CD14-positive monocyte (primary cell): ENCODE data around the gene RHO. TPM values are rescaled to one million over a fixed set of nuclear protein-coding genes. Genes with fewer than 3 reads are reported as not detected.
"Not testable (repeated sequence)": the region's sequence is repeated elsewhere in the genome, so short reads cannot be mapped to it uniquely, and the experiment has no call there.

Experiments used
- DNase-seq, 3 donors: peaks; one replicate each; pipeline ENCODE4 v3.0.0-alpha.2; 2011 to 2022
- H2AFZ ChIP-seq: 2 replicates; pipeline ENCODE4 v1.6.0; 2012; ENCODE audit warnings: mild to moderate bottlenecking, low read depth, low read length, inconsistent platforms; ENCODE audit not compliant: insufficient read depth, poor library complexity, severe bottlenecking
- H3K27ac ChIP-seq, 2 donors: 1 replicate in 1 of 2; 2 replicates in 1 of 2; pipeline ENCODE4 v1.5.1; 2012 to 2013; ENCODE audit warnings: low read length in 2 of 2, control low read depth in 1 of 2, inconsistent platforms in 1 of 2, low read depth in 1 of 2, mild to moderate bottlenecking in 1 of 2
- H3K27me3 ChIP-seq, 2 donors: one replicate each; pipeline versions ENCODE4 v1.6.0 to v1.6.1; 2011 to 2013; ENCODE audit warnings: low read length in 2 of 2; ENCODE audit not compliant: control insufficient read depth in 2 of 2, insufficient read depth in 2 of 2
- H3K36me3 ChIP-seq, 2 donors: replicated peaks in 1 of 2; 1 replicate in 1 of 2; 2 replicates in 1 of 2; pipeline versions ENCODE4 v1.5.1 to v1.6.1; 2012 to 2013; ENCODE audit warnings: low read length in 2 of 2, control low read depth in 1 of 2, inconsistent platforms in 1 of 2, mild to moderate bottlenecking in 1 of 2; ENCODE audit not compliant: insufficient read depth in 2 of 2, control insufficient read depth in 1 of 2
- H3K4me1 ChIP-seq, 2 donors: 1 replicate in 1 of 2; 2 replicates in 1 of 2; pipeline versions ENCODE4 v1.5.1 to v1.6.1; 2012 to 2013; ENCODE audit warnings: low read length in 2 of 2, control low read depth in 1 of 2, inconsistent platforms in 1 of 2, mild to moderate bottlenecking in 1 of 2, moderate library complexity in 1 of 2; ENCODE audit not compliant: insufficient read depth in 2 of 2, control insufficient read depth in 1 of 2
- H3K4me2 ChIP-seq: replicated peaks from 2 replicates; pipeline ENCODE3; 2012; ENCODE audit warnings: low read length, moderate library complexity, mild to moderate bottlenecking; ENCODE audit not compliant: poor library complexity, severe bottlenecking; ENCODE audit errors: extremely low read depth
- H3K4me3 ChIP-seq, 3 experiments: fragments of 200-600 bp in 1 of 3; sonication (generic) in 1 of 3; replicated peaks in 1 of 3; 1 replicate in 2 of 3; 2 replicates in 1 of 3; pipeline ENCODE4 v1.5.1; 2011 to 2013; ENCODE audit warnings: low read length in 3 of 3, mild to moderate bottlenecking in 3 of 3, control low read depth in 2 of 3, low read depth in 2 of 3, inconsistent platforms in 1 of 3, moderate library complexity in 1 of 3
- H3K79me2 ChIP-seq: 2 replicates; pipeline ENCODE4 v1.6.0; 2012; ENCODE audit warnings: mild to moderate bottlenecking, control low read depth, inconsistent platforms, low read length, moderate library complexity; ENCODE audit not compliant: insufficient read depth
- H3K9ac ChIP-seq: 2 replicates; pipeline ENCODE4 v1.6.0; 2017; ENCODE audit warnings: low read length, mild to moderate bottlenecking; ENCODE audit not compliant: insufficient read depth, poor library complexity, severe bottlenecking
- H3K9me3 ChIP-seq, 2 donors: replicated peaks in 1 of 2; 1 replicate in 1 of 2; 2 replicates in 1 of 2; pipeline versions ENCODE4 v1.5.1 to v1.6.1; 2012 to 2013; ENCODE audit warnings: low read length in 2 of 2, control low read depth in 1 of 2; ENCODE audit not compliant: control insufficient read depth in 1 of 2, insufficient read depth in 1 of 2
- H4K20me1 ChIP-seq: 2 replicates; pipeline ENCODE4 v1.6.0; 2012; ENCODE audit warnings: mild to moderate bottlenecking, low read length, control low read depth, moderate library complexity; ENCODE audit not compliant: insufficient read depth
- H3K27ac Mint-ChIP-seq, 7 donors: one replicate each; pipeline ENCODE4 v1.8.0; 2020; ENCODE audit warnings: mild to moderate bottlenecking in 7 of 7, mixed read lengths in 7 of 7, moderate library complexity in 6 of 7, inconsistent platforms in 2 of 7
- H3K27me3 Mint-ChIP-seq, 3 donors: one replicate each; pipeline ENCODE4 v1.8.0; 2021 to 2022; ENCODE audit warnings: low read depth in 3 of 3, mild to moderate bottlenecking in 3 of 3, mixed read lengths in 3 of 3, moderate library complexity in 3 of 3, inconsistent platforms in 1 of 3
- H3K36me3 Mint-ChIP-seq, 2 donors: one replicate each; pipeline ENCODE4 v1.8.0; 2020; ENCODE audit warnings: mixed read lengths in 2 of 2, inconsistent platforms in 1 of 2, mild to moderate bottlenecking in 1 of 2
- H3K4me1 Mint-ChIP-seq: one replicate; pipeline ENCODE4 v1.8.0; 2020; ENCODE audit warnings: mild to moderate bottlenecking, mixed read lengths
- H3K4me3 Mint-ChIP-seq, 2 donors: one replicate each; pipeline ENCODE4 v1.8.0; 2020; ENCODE audit warnings: mild to moderate bottlenecking in 2 of 2, mixed read lengths in 2 of 2, moderate library complexity in 1 of 2
- H3K9me3 Mint-ChIP-seq, 7 donors: one replicate each; pipeline ENCODE4 v1.8.0; 2020 to 2022; ENCODE audit warnings: mixed read lengths in 7 of 7, mild to moderate bottlenecking in 6 of 7, moderate library complexity in 6 of 7, inconsistent platforms in 2 of 7
- WGBS: methylation state at CpG from one replicate; pipeline ENCODE4 v1.1.5; 2013; ENCODE audit warnings: missing lambda C conversion rate; ENCODE audit not compliant: insufficient coverage; 5-methylcytosine and 5-hydroxymethylcytosine counted together
- intact Hi-C, 2 donors: fragments of 100-400 bp; cut with micrococcal nuclease; formaldehyde crosslinking; loops; one replicate each; pipeline versions ENCODE4 v1.15.0 to v1.15.1; 2023
- polyA plus RNA-seq, 3 donors: library from polyadenylated mRNA; depleted of rRNA in 1 of 3; unstranded in 2 of 3; stranded (reverse) in 1 of 3; fragments of 300-500 nt in 2 of 3; fragments of >200 nt in 1 of 3; fragmentation: Illumina TruSeq in 2 of 3; gene quantifications; 1 replicate in 2 of 3; 2 replicates in 1 of 3; pipeline ENCODE4 v1.2.3, GENCODE V29; 2012 to 2021
- TF ChIP-seq, protein P1 (sequence below): fragments of 200-600 bp; IDR thresholded peaks from one replicate; pipeline ENCODE4 v1.8.0; 2022; ENCODE audit warnings: antibody characterized with exemption, mild to moderate bottlenecking

Gene RHO
- polyA plus RNA-seq, 3 donors: 0.03 TPM; not detected in 2

DNA sequence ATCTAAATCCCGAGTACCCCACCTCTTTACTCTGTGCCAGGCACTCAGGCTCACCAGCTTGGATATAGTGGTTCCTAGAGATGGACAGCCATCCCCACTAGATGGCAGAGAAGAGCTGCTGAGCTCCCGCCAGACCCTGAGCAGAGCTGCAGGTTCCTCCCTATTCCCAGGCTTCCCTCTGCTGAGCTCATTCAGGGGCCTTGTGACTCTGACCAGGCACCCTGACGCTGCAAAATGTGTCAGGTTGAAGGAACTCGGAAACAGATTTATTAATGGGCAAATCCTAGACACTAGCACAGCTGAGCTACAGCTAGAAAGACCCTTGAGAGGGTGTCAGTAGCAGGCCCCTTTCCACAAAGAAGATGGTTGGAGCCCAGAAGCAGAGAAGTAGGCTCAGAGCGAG lies 38.2 kb upstream of the RHO start:
- Histone ChIP-seq H4K20me1 (no peaks in the 10 kb centered on the region), H3K27me3 (no peaks in the 10 kb centered on the region), H3K4me2 (no peak overlapping the region), H3K79me2 (no peaks in the 10 kb centered on the region), H3K4me3 (no peak overlapping the region), H3K4me1 (peaks cover 52 to 57% of the 10 kb centered on the region in 2 donors), H3K36me3 (peaks cover 3 to 35% of the 10 kb centered on the region in 2 donors), H3K9me3 (no peaks in the 10 kb centered on the region), H3K27ac (peak overlapping the region; percentile 89), H3K9ac (peak overlapping the region; percentile 12), H2AFZ (peak overlapping the region; percentile 41)
- DNase-seq: peak; percentile 94 to 98 (median 96)
- WGBS: 20% methylated on average over 4 of the region's 5 CpGs
- TF ChIP-seq, protein P1, sequence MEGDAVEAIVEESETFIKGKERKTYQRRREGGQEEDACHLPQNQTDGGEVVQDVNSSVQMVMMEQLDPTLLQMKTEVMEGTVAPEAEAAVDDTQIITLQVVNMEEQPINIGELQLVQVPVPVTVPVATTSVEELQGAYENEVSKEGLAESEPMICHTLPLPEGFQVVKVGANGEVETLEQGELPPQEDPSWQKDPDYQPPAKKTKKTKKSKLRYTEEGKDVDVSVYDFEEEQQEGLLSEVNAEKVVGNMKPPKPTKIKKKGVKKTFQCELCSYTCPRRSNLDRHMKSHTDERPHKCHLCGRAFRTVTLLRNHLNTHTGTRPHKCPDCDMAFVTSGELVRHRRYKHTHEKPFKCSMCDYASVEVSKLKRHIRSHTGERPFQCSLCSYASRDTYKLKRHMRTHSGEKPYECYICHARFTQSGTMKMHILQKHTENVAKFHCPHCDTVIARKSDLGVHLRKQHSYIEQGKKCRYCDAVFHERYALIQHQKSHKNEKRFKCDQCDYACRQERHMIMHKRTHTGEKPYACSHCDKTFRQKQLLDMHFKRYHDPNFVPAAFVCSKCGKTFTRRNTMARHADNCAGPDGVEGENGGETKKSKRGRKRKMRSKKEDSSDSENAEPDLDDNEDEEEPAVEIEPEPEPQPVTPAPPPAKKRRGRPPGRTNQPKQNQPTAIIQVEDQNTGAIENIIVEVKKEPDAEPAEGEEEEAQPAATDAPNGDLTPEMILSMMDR: peak; percentile 91
- H3K27me3 Mint-ChIP-seq: peaks cover 0 to 1% (median 0%) of the 10 kb centered on the region in 3 donors
- peaks cover 54% of the 10 kb centered on the region for H3K4me1 Mint-ChIP-seq
- peak overlapping the region; percentile 87 to 98 (median 94) for H3K27ac Mint-ChIP-seq
- intact Hi-C loops: loop anchor here (2.0 to 10.0 kb wide), 5 partner anchors 37 to 442 kb away; partner anchors contain the start of gene RHO (in 1 of the 2)
- peaks cover 0 to 3% (median 0%) of the 10 kb centered on the region in 7 donors for H3K9me3 Mint-ChIP-seq
- peak overlapping the region in 1 of 2 donors; percentile 26 for H3K4me3 Mint-ChIP-seq
- H3K36me3 Mint-ChIP-seq: peaks cover 37 to 39% of the 10 kb centered on the region in 2 donors

DNA sequence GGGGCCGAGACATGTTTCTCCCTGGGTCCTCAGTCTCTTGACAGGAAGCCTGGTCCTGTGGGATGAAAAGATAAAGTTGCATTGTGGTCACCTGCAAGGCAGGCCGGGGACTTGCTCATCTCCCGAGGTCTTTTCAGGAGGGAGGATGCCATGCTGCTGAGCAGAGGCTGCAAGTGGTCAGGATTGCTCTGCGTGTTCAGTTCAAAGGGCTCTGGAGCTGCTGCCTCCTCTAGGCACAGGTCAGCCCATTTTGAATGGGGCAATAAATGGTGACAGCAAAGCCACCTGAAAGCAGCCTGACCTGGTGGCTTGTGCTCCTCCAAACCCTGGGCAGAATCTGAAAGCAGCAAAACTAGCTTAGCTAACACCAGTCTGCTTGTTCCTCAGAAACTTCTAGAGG lies 37.4 kb upstream of the RHO start:
- not testable (repeated sequence) for H3K4me3 Mint-ChIP-seq
- intact Hi-C loops: loop anchor here (2.0 to 10.0 kb wide), 5 partner anchors 36 to 441 kb away; partner anchors contain the start of gene RHO (in 1 of the 2)

More for the DNA sequence above, 37.4 kb upstream of the RHO start:
- not testable (repeated sequence) for H4K20me1 ChIP-seq, H3K27me3 ChIP-seq, H3K9me3 ChIP-seq, H3K4me3 ChIP-seq, H3K9me3 Mint-ChIP-seq, H3K4me2 ChIP-seq, H3K79me2 ChIP-seq, H3K27me3 Mint-ChIP-seq, DNase-seq
- H3K36me3 ChIP-seq: peaks cover 3 to 42% of the 10 kb centered on the region in 2 donors
- H3K27ac ChIP-seq: peak overlapping the region; percentile 89
- H3K27ac Mint-ChIP-seq: peak overlapping the region; percentile 87 to 98 (median 94)
- peak overlapping the region; percentile 12 for H3K9ac ChIP-seq
- WGBS: 92% methylated on average over 3 of the region's 4 CpGs
- peaks cover 46% of the 10 kb centered on the region for H3K4me1 Mint-ChIP-seq
- H3K4me1 ChIP-seq: peaks cover 44 to 49% of the 10 kb centered on the region in 2 donors
- peak overlapping the region; percentile 41 for H2AFZ ChIP-seq
- peaks cover 41 to 45% of the 10 kb centered on the region in 2 donors for H3K36me3 Mint-ChIP-seq
